Endothelial cell of umbilical vein (primary cell): ENCODE results near the gene AAGAB.

ENCODE experiments used
- EZH2 ChIP-seq: IDR thresholded peaks from 2 replicates; pipeline ENCODE4 v1.6.1; 2012; ENCODE audit warnings: borderline replicate concordance, low read depth, mild to moderate bottlenecking, moderate library complexity, low read length, inconsistent platforms; ENCODE audit not compliant: severe bottlenecking
- JUN ChIP-seq: IDR thresholded peaks from 2 replicates; pipeline ENCODE4 v1.6.1; 2011; ENCODE audit warnings: borderline replicate concordance, low read depth; ENCODE audit not compliant: insufficient read length, insufficient read depth
- MYC ChIP-seq: IDR thresholded peaks from one replicate; pipeline ENCODE4 v1.6.1; 2011; ENCODE audit warnings: mild to moderate bottlenecking, low read depth, low read length
- POLR2A ChIP-seq: IDR thresholded peaks from 2 replicates; pipeline ENCODE4 v1.6.1; 2012; ENCODE audit warnings: low read depth, mild to moderate bottlenecking, control low read depth, low read length
- POLR2AphosphoS5 ChIP-seq: IDR thresholded peaks from 2 replicates; pipeline ENCODE4 v1.6.1; 2012; ENCODE audit warnings: low read depth, mild to moderate bottlenecking, control low read depth, low read length, moderate library complexity; ENCODE audit not compliant: insufficient read depth
- TF ChIP-seq, protein P1 (sequence below), 2 donors: IDR thresholded peaks; 1 replicate in 1 of 2; 2 replicates in 1 of 2; pipeline ENCODE4 v1.5.1; 2011; ENCODE audit warnings: low read length in 2 of 2, mild to moderate bottlenecking in 2 of 2, moderate library complexity in 2 of 2, control low read depth in 1 of 2, inconsistent platforms in 1 of 2, low read depth in 1 of 2; ENCODE audit not compliant: insufficient read depth in 1 of 2; ENCODE audit errors: extremely low read depth in 1 of 2
- TF ChIP-seq, protein P2 (sequence below): IDR thresholded peaks from 2 replicates; pipeline ENCODE4 v1.6.1; 2011; ENCODE audit not compliant: insufficient read depth, insufficient read length

DNA sequence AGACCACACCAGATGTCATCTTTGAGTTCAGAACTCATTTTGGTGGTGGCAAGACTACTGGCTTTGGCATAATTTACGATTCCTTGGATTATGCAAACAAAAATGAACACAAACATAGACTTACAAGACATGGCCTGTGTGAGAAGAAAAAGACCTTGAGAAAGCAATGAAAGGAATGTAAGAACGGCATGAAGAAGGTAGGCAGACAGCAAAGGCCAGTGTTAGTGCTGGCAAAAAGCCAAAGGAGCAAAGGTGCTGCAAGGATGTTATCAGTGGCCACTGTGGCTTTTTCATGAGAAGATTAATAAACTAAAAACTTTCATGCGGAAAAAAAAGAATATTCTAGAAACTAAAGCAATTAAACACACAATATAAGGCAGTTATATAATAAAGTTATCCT, 21.9 kb downstream of the AAGAB start:
- TF ChIP-seq EZH2 (no peak), POLR2A (no peak), POLR2AphosphoS5 (no peak), JUN (no peak), MYC (no peak)
- TF ChIP-seq, protein P1, sequence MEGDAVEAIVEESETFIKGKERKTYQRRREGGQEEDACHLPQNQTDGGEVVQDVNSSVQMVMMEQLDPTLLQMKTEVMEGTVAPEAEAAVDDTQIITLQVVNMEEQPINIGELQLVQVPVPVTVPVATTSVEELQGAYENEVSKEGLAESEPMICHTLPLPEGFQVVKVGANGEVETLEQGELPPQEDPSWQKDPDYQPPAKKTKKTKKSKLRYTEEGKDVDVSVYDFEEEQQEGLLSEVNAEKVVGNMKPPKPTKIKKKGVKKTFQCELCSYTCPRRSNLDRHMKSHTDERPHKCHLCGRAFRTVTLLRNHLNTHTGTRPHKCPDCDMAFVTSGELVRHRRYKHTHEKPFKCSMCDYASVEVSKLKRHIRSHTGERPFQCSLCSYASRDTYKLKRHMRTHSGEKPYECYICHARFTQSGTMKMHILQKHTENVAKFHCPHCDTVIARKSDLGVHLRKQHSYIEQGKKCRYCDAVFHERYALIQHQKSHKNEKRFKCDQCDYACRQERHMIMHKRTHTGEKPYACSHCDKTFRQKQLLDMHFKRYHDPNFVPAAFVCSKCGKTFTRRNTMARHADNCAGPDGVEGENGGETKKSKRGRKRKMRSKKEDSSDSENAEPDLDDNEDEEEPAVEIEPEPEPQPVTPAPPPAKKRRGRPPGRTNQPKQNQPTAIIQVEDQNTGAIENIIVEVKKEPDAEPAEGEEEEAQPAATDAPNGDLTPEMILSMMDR (IDR thresholded peaks at IDR 0.05; ENCODE audit: extremely low read depth in 1 of 2, insufficient read depth in 1 of 2, low read depth in 1 of 2, low read length in 2 of 2), result no peak
- TF ChIP-seq, protein P2, sequence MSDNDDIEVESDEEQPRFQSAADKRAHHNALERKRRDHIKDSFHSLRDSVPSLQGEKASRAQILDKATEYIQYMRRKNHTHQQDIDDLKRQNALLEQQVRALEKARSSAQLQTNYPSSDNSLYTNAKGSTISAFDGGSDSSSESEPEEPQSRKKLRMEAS, result no peak
